ENCODE results near the gene CXCL16.

DNA sequence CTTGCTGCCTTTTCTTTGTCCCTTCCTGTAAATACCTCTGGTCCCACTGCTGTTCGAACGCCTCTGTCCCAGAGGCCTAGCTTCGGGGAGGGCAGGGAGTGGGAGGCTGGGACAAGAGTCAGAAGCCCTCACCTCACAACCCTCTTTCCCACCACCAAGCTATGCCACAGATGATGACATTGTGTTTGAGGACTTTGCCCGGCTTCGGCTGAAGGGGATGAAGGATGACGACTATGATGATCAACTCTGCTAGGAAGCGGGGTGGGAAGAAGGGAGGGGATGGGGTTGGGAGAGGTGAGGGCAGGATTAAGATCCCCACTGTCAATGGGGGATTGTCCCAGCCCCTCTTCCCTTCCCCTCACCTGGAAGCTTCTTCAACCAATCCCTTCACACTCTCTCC, 18.9 kb downstream of the CXCL16 start:
- TF ChIP-seq, protein P1, sequence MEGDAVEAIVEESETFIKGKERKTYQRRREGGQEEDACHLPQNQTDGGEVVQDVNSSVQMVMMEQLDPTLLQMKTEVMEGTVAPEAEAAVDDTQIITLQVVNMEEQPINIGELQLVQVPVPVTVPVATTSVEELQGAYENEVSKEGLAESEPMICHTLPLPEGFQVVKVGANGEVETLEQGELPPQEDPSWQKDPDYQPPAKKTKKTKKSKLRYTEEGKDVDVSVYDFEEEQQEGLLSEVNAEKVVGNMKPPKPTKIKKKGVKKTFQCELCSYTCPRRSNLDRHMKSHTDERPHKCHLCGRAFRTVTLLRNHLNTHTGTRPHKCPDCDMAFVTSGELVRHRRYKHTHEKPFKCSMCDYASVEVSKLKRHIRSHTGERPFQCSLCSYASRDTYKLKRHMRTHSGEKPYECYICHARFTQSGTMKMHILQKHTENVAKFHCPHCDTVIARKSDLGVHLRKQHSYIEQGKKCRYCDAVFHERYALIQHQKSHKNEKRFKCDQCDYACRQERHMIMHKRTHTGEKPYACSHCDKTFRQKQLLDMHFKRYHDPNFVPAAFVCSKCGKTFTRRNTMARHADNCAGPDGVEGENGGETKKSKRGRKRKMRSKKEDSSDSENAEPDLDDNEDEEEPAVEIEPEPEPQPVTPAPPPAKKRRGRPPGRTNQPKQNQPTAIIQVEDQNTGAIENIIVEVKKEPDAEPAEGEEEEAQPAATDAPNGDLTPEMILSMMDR (IDR thresholded peaks at IDR 0.05), result no peak
- no peak for TF ChIP-seq POLR2A (IDR thresholded peaks at IDR 0.05)
